Liver (tissue), 9 donors: ENCODE measurements around the gene IFNA13. TPM values are rescaled to one million over a fixed set of nuclear protein-coding genes. Genes with fewer than 3 reads are reported as not detected.

Experiments
- DNase-seq: peaks from one replicate; pipeline ENCODE4 v3.0.0-alpha.2; 2017; ENCODE audit warnings: low spot score
- H3K27ac ChIP-seq, 2 donors: one replicate each; pipeline ENCODE4 v1.7.0; 2013; ENCODE audit warnings: inconsistent platforms in 2 of 2, low read length in 2 of 2, control low read depth in 1 of 2, low read depth in 1 of 2, mild to moderate bottlenecking in 1 of 2
- H3K27me3 ChIP-seq, 4 donors: one replicate each; pipeline versions ENCODE4 v1.6.1 to v1.7.0; 2013; ENCODE audit warnings: low read length in 3 of 4, inconsistent platforms in 1 of 4, mild to moderate bottlenecking in 1 of 4, moderate library complexity in 1 of 4; ENCODE audit not compliant: control insufficient read depth in 4 of 4, insufficient read depth in 4 of 4
- H3K36me3 ChIP-seq, 4 donors: one replicate each; pipeline versions ENCODE4 v1.6.1 to v1.7.0; 2013; ENCODE audit warnings: low read length in 3 of 4, mild to moderate bottlenecking in 3 of 4, low read depth in 1 of 4, moderate library complexity in 1 of 4; ENCODE audit not compliant: control insufficient read depth in 4 of 4, insufficient read depth in 3 of 4
- H3K4me1 ChIP-seq, 4 donors: one replicate each; pipeline versions ENCODE4 v1.6.1 to v1.7.0; 2013; ENCODE audit warnings: low read length in 3 of 4, mild to moderate bottlenecking in 3 of 4, moderate library complexity in 1 of 4; ENCODE audit not compliant: control insufficient read depth in 4 of 4, insufficient read depth in 4 of 4
- H3K4me3 ChIP-seq, 3 donors: one replicate each; pipeline versions ENCODE4 v1.6.1 to v1.7.0; 2013; ENCODE audit warnings: low read length in 3 of 3, control low read depth in 1 of 3, low read depth in 1 of 3, mild to moderate bottlenecking in 1 of 3
- H3K9ac ChIP-seq, 2 donors: one replicate each; pipeline ENCODE4 v1.7.0; 2013; ENCODE audit warnings: low read length in 2 of 2, mild to moderate bottlenecking in 2 of 2, moderate library complexity in 2 of 2, control low read depth in 1 of 2, low read depth in 1 of 2
- H3K9me3 ChIP-seq, 4 donors: one replicate each; pipeline versions ENCODE4 v1.6.1 to v1.7.0; 2013; ENCODE audit warnings: low read length in 3 of 4; ENCODE audit not compliant: control insufficient read depth in 4 of 4
- FOXA1 ChIP-seq: IDR thresholded peaks from 2 replicates; pipeline ENCODE4 v1.6.1; 2016; ENCODE audit warnings: antibody characterized with exemption
- FOXA2 ChIP-seq: IDR thresholded peaks from 2 replicates; pipeline ENCODE4 v1.6.1; 2016; ENCODE audit warnings: antibody characterized with exemption
- GABPA ChIP-seq, 2 donors: IDR thresholded peaks in 1 of 2; conservative IDR thresholded peaks in 1 of 2; 2 replicates each; pipeline ENCODE4 v1.6.1; 2016; ENCODE audit warnings: antibody characterized with exemption in 2 of 2, mild to moderate bottlenecking in 1 of 2, moderate library complexity in 1 of 2
- HNF4G ChIP-seq: IDR thresholded peaks from 2 replicates; pipeline ENCODE4 v1.6.1; 2016; ENCODE audit warnings: antibody characterized with exemption
- NR2F2 ChIP-seq: IDR thresholded peaks from 2 replicates; pipeline ENCODE4 v1.6.1; 2016; ENCODE audit warnings: antibody characterized with exemption
- RAD21 ChIP-seq, 2 donors: IDR thresholded peaks; 2 replicates each; pipeline ENCODE4 v1.6.1; 2016; ENCODE audit warnings: antibody characterized with exemption in 2 of 2, mild to moderate bottlenecking in 2 of 2
- TAF1 ChIP-seq: conservative IDR thresholded peaks from 2 replicates; pipeline ENCODE4 v1.6.1; 2016; ENCODE audit warnings: antibody characterized with exemption, mild to moderate bottlenecking
- YY1 ChIP-seq: IDR thresholded peaks from 2 replicates; pipeline ENCODE4 v1.6.1; 2016; ENCODE audit warnings: antibody characterized with exemption, mild to moderate bottlenecking
- WGBS: extraction: QIAGEN DNeasy Blood & Tissue Kit; methylation state at CpG from one replicate; pipeline ENCODE4 v1.1.7; 2013; 5-methylcytosine and 5-hydroxymethylcytosine counted together
- polyA plus RNA-seq, 2 donors: library from polyadenylated mRNA; stranded (reverse) in 1 of 2; unstranded in 1 of 2; fragments of 200-250 nt in 1 of 2; fragments of >200 nt in 1 of 2; fragmentation: Nextera tagmentation in 1 of 2; extraction: Ambion mirVana in 1 of 2; gene quantifications; one replicate each; pipeline versions ENCODE4 v1.2.1 to v1.2.3, GENCODE V29; 2013 to 2015
- total RNA-seq, 2 donors: library from RNA; depleted of rRNA; stranded (reverse); fragments of >200 nt; gene quantifications; one replicate each; pipeline ENCODE4 v1.2.3, GENCODE V29; 2014
- TF ChIP-seq, protein P1 (sequence below): IDR thresholded peaks from 2 replicates; pipeline ENCODE4 v1.6.1; 2016; ENCODE audit warnings: antibody characterized with exemption
- TF ChIP-seq, protein P2 (sequence below): IDR thresholded peaks from 2 replicates; pipeline ENCODE4 v1.6.1; 2016; ENCODE audit warnings: antibody characterized with exemption
- TF ChIP-seq, protein P3 (sequence below): fragments of 150-350 bp; IDR thresholded peaks from 2 replicates; pipeline ENCODE4 v1.5.1; 2017; ENCODE audit warnings: improper control_type of control experiment, low read depth, low read length; ENCODE audit not compliant: missing input control
- TF ChIP-seq, protein P4 (sequence below): IDR thresholded peaks from 2 replicates; pipeline ENCODE4 v1.6.1; 2016; ENCODE audit warnings: antibody characterized with exemption
- donor health status: healthy.
- donor health status: healthy.
- donor health status: healthy.
- donor health status: healthy.
- donor health status: healthy.

IFNA13 gene
- total and polyA plus RNA-seq, 4 donors = not detected

DNA sequence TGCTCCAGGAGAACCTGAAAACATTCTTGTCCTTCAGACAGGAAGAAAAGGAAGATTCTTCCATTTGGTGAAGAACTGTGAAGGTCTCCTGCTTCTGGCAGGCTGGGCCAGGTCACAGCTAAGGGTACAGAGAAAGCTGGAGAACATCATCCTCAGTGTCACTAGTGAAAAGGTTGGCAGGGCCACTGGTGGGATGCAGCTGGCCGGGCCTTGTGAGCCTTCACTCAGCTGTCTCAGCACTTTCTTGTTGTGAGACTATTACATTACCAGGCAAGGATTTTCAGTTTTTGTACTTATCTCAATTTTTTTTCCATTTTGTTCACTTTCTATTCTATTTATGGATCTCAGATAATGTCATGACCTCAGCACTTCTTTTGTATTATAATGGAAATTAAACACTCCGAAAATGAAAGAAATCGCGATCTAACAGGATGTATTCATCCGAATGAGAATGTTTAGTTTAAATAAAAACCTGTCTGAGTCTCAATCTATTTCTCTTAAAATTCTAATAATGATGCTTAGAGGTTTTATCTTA, 31.2 kb upstream of the IFNA13 start:
- H3K4me1 ChIP-seq = peaks cover 4 to 16% (median 7%) of the 10 kb centered on the region in 4 donors
- H3K27ac ChIP-seq = no peak overlapping the region
- H3K4me3 ChIP-seq = no peak overlapping the region
- H3K9ac ChIP-seq = no peak overlapping the region
- H3K36me3 ChIP-seq = no peaks in the 10 kb centered on the region
- no peak for DNase-seq
- 81% methylated on average over 5 of the region's 5 CpGs for WGBS
- no peak for TF ChIP-seq YY1
- TF ChIP-seq FOXA2 = no peak
- H3K27me3 ChIP-seq = peaks cover 0 to 8% (median 4%) of the 10 kb centered on the region in 4 donors
- no peaks in the 10 kb centered on the region for H3K9me3 ChIP-seq

DNA sequence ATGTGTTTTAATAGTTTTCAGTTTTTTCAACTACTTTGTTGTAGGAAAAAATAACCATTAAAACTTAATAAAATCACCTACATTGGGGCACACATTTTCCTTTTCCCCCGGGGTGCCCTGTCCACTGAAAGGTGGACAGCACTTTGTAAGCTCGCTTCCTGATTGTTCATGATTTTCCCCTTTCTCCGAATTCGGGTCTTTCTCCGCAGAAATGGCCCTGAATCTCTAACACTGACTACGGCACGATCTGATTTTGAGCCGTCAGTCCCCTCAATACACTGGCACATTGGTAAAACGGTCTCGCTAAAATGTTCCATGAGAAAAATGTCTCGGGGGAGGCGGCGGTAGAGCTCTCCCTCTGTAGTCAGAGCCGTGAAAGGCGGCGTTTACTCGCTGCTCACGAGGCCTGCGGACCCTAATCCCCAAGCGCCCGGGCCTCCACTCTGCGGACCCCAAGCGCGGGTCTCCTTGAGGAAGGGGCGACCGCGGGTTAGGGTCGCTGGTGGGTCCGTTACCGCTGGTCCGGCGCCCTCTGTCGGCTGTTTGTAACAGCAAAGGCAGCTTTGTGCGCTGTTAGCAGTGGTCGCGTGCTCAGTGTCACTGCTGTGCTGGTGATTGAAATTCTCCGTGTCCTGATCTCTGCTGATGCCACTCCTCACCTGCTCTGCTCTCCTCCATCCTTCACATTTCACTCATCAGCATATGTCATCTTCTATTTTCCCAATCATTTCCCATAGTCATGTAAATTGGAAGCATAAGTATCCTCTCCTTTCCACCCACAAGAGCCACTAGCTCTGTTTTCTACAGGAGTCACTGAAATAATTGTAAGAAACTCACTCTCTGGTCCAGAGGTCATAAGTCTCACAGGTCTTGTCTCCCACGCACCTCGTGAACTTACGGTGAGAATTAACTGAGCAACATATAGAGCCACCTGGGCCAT, 28.2 kb upstream of the IFNA13 start:
- peaks cover 0 to 4% (median 1%) of the 10 kb centered on the region in 4 donors for H3K27me3 ChIP-seq
- no peak overlapping the region for H3K27ac ChIP-seq
- peaks cover 0 to 9% (median 5%) of the 10 kb centered on the region in 4 donors for H3K4me1 ChIP-seq
- H3K4me3 ChIP-seq = peak overlapping the region in 2 of 3 donors; percentile 49 to 54
- TF ChIP-seq, protein P1, sequence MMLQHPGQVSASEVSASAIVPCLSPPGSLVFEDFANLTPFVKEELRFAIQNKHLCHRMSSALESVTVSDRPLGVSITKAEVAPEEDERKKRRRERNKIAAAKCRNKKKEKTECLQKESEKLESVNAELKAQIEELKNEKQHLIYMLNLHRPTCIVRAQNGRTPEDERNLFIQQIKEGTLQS = no peak
- TF ChIP-seq NR2F2 (no peak), TAF1 (no peak), HNF4G (no peak), FOXA1 (no peak), GABPA (IDR thresholded peaks at IDR 0.05 in 1 of 2, conservative IDR thresholded peaks at IDR 0.05 in 1 of 2) (no peak), RAD21 (IDR thresholded peaks at IDR 0.05) (peak; percentile 62 to 72)
- TF ChIP-seq, protein P2, sequence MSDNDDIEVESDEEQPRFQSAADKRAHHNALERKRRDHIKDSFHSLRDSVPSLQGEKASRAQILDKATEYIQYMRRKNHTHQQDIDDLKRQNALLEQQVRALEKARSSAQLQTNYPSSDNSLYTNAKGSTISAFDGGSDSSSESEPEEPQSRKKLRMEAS = no peak
- TF ChIP-seq, protein P3, sequence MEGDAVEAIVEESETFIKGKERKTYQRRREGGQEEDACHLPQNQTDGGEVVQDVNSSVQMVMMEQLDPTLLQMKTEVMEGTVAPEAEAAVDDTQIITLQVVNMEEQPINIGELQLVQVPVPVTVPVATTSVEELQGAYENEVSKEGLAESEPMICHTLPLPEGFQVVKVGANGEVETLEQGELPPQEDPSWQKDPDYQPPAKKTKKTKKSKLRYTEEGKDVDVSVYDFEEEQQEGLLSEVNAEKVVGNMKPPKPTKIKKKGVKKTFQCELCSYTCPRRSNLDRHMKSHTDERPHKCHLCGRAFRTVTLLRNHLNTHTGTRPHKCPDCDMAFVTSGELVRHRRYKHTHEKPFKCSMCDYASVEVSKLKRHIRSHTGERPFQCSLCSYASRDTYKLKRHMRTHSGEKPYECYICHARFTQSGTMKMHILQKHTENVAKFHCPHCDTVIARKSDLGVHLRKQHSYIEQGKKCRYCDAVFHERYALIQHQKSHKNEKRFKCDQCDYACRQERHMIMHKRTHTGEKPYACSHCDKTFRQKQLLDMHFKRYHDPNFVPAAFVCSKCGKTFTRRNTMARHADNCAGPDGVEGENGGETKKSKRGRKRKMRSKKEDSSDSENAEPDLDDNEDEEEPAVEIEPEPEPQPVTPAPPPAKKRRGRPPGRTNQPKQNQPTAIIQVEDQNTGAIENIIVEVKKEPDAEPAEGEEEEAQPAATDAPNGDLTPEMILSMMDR = peak; percentile 62
- no peaks in the 10 kb centered on the region for H3K9me3 ChIP-seq
- peak; percentile 55 for DNase-seq
- WGBS = 6% methylated on average over 40 of the region's 40 CpGs
- no peaks in the 10 kb centered on the region for H3K36me3 ChIP-seq
- no peak overlapping the region for H3K9ac ChIP-seq

DNA sequence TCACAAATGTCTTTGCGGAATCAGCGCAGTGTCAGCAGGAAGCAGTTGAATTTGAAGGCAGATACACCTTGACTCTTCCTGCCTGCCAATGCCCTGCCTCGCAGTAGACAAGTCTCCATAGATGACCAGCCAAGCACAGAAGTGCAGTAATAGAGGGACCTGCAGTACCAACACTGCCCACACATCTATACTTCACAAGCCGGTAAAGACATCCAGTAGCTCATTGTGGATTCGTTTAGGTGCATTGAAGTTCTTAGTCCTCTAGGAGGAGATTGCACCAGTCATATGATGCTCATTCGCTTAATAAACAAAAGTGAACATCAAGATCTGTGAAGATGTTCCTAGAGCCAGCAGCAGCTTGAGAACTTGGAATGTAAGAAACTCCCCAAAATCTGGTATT, 24.4 kb upstream of the IFNA13 start:
- H3K9me3 ChIP-seq = no peaks in the 10 kb centered on the region
- no peaks in the 10 kb centered on the region for H3K36me3 ChIP-seq
- no peak for DNase-seq
- H3K27me3 ChIP-seq = peaks cover 0 to 10% (median 3%) of the 10 kb centered on the region in 4 donors
- H3K4me3 ChIP-seq = no peak overlapping the region
- no peak overlapping the region for H3K27ac ChIP-seq
- TF ChIP-seq, protein P3 = peak; percentile 27
- TF ChIP-seq FOXA2 = no peak
- TF ChIP-seq, protein P4, sequence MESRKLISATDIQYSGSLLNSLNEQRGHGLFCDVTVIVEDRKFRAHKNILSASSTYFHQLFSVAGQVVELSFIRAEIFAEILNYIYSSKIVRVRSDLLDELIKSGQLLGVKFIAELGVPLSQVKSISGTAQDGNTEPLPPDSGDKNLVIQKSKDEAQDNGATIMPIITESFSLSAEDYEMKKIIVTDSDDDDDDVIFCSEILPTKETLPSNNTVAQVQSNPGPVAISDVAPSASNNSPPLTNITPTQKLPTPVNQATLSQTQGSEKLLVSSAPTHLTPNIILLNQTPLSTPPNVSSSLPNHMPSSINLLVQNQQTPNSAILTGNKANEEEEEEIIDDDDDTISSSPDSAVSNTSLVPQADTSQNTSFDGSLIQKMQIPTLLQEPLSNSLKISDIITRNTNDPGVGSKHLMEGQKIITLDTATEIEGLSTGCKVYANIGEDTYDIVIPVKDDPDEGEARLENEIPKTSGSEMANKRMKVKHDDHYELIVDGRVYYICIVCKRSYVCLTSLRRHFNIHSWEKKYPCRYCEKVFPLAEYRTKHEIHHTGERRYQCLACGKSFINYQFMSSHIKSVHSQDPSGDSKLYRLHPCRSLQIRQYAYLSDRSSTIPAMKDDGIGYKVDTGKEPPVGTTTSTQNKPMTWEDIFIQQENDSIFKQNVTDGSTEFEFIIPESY = no peak
- H3K4me1 ChIP-seq = peaks cover 0 to 9% (median 5%) of the 10 kb centered on the region in 4 donors
- WGBS = 79% methylated on average over 6 of the region's 6 CpGs
- no peak overlapping the region for H3K9ac ChIP-seq
